HS-5 (cell line): ENCODE results near the gene IL13RA1.
A peak's percentile ranks its signal among the peaks of the same experiment; 100 is the strongest.
"Not testable (repeated sequence)": the region's sequence is repeated elsewhere in the genome, so short reads cannot be mapped to it uniquely, and the experiment has no call there.

Experiments used
- DNase-seq: peaks from one replicate; pipeline ENCODE4 v3.0.0-alpha.2; 2012; ENCODE audit warnings: low read depth

The IL13RA1 gene

GRCh38 chrX:118726887-118727685 is at the start of gene IL13RA1:
Gene IL13RA1 (plus strand): TSS chrX:118727606. CDS start chrX:118727639, 33 bp downstream.
- peak; percentile 24 for DNase-seq

- no peak for DNase-seq
These were observed 48.1 kb upstream of the IL13RA1 start for GRCh38 chrX:118679290-118679689.

- no peak for DNase-seq
These were observed 45.0 kb upstream of the IL13RA1 start for GRCh38 chrX:118682258-118683014.

- DNase-seq, result no peak
These were observed 42.0 kb upstream of the IL13RA1 start for GRCh38 chrX:118685393-118685792.

GRCh38 chrX:118688935-118689334 is 38.5 kb upstream of the IL13RA1 start:
- no peak for DNase-seq

- DNase-seq, result no peak
These were observed 33.6 kb upstream of the IL13RA1 start for GRCh38 chrX:118693843-118694242.

- no peak for DNase-seq
These were observed 32.8 kb upstream of the IL13RA1 start for GRCh38 chrX:118694638-118695037.

GRCh38 chrX:118698516-118699170 is 28.8 kb upstream of the IL13RA1 start:
- DNase-seq, result peak; percentile 5

GRCh38 chrX:118702741-118703140 is 24.7 kb upstream of the IL13RA1 start:
- DNase-seq, result no peak

- no peak for DNase-seq
These were observed 20.7 kb upstream of the IL13RA1 start for GRCh38 chrX:118706681-118707080.

GRCh38 chrX:118714521-118714920 is 12.9 kb upstream of the IL13RA1 start:
- no peak for DNase-seq

- not testable (repeated sequence) for DNase-seq
These were observed 11.5 kb upstream of the IL13RA1 start for GRCh38 chrX:118715917-118716316.

- not testable (repeated sequence) for DNase-seq
These were observed 10.6 kb upstream of the IL13RA1 start for GRCh38 chrX:118716833-118717232.

GRCh38 chrX:118717678-118718391 is 9.6 kb upstream of the IL13RA1 start:
- DNase-seq, result no peak

- no peak for DNase-seq
These were observed 8.7 kb upstream of the IL13RA1 start for GRCh38 chrX:118718737-118719136.

GRCh38 chrX:118720058-118720707 is 7.2 kb upstream of the IL13RA1 start:
- no peak for DNase-seq

- no peak for DNase-seq
These were observed 4.0 kb upstream of the IL13RA1 start for GRCh38 chrX:118723376-118723775.

GRCh38 chrX:118724365-118724764 is 3.0 kb upstream of the IL13RA1 start:
- DNase-seq, result no peak

GRCh38 chrX:118724775-118725174 is 2.6 kb upstream of the IL13RA1 start:
- no peak for DNase-seq

GRCh38 chrX:118726396-118726795 is 1.0 kb upstream of the IL13RA1 start:
- no peak for DNase-seq

- DNase-seq, result no peak
These were observed 407 bp downstream of the IL13RA1 start for GRCh38 chrX:118727686-118728339.
